ENCODE results near the gene MMP24. TPM values are rescaled to one million over a fixed set of nuclear protein-coding genes. Genes with fewer than 3 reads are reported as not detected.

Gene MMP24
- total RNA-seq, 1 experiment from 2014 or later = 23.0 TPM

DNA sequence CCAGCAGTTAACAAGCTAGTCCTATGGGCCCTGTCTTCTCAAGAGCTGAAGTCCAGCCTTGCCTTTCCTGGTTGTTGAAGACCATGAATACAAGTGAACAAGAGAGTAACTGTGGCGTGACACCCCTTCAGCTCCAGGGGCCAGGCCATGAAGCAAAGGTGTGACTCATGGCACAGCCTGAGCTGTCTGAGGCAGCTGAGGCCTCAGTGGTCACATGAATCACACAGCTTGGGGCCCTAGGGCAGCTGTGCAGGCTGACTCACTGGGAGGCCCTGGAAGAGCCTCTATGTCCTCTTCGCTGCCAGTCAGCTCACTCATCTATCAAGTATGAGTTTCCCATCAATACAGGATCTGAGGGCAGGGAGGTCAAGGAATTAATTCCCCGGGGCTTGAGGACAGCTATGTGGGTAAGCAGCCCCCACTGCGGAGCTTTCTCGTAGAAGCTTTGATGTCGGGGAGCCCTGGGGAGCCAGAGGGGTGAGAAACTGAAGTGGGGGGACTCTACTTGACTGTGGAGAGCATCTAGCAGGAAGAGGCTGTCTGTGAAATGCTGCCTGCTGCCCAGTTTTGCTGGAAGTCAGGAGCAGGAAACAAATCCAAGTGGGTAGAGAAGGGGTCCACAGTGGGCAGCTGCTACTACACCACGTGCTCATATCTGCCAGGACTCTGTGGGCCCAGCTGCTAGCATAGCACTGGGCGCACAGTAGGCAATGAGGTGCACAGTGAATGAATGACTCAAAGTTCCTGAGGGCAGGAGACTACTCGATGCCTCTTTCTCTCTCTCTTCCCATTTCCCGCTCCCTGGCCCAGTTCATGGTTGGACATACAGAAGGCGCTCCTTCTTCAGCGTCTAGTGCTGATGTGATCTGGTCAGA, 79.4 kb downstream of the MMP24 start:
- TF ChIP-seq, protein P1, sequence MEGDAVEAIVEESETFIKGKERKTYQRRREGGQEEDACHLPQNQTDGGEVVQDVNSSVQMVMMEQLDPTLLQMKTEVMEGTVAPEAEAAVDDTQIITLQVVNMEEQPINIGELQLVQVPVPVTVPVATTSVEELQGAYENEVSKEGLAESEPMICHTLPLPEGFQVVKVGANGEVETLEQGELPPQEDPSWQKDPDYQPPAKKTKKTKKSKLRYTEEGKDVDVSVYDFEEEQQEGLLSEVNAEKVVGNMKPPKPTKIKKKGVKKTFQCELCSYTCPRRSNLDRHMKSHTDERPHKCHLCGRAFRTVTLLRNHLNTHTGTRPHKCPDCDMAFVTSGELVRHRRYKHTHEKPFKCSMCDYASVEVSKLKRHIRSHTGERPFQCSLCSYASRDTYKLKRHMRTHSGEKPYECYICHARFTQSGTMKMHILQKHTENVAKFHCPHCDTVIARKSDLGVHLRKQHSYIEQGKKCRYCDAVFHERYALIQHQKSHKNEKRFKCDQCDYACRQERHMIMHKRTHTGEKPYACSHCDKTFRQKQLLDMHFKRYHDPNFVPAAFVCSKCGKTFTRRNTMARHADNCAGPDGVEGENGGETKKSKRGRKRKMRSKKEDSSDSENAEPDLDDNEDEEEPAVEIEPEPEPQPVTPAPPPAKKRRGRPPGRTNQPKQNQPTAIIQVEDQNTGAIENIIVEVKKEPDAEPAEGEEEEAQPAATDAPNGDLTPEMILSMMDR (conservative IDR thresholded peaks at IDR 0.05) = no peak
- Histone ChIP-seq H3K4ac (ENCODE audit: low read depth, low read length) (no peak overlapping the region), H3K9me3 (ENCODE audit: control insufficient read depth, low read depth, low read length) (no peaks in the 10 kb centered on the region), H3K79me2 (ENCODE audit: insufficient read depth, low read length) (no peaks in the 10 kb centered on the region), H4K8ac (replicated peaks; ENCODE audit: insufficient read length, low read depth, low read length) (no peak overlapping the region), H3K4me2 (ENCODE audit: insufficient read depth, insufficient read length, low read length) (no peak overlapping the region), H3K18ac (ENCODE audit: insufficient read length, low read depth, low read length) (no peak overlapping the region), H2AFZ (ENCODE audit: low read length) (no peak overlapping the region), H2AK5ac (ENCODE audit: insufficient read length, low read length) (no peak overlapping the region), H2BK120ac (ENCODE audit: low read depth, low read length, poor library complexity, severe bottlenecking) (no peak overlapping the region), H4K20me1 (ENCODE audit: control insufficient read depth, insufficient read depth, insufficient read length) (no peaks in the 10 kb centered on the region), H2BK12ac (ENCODE audit: insufficient read length, low read depth, low read length) (no peak overlapping the region), H2BK20ac (ENCODE audit: low read depth, low read length, poor library complexity, severe bottlenecking) (no peak overlapping the region), H3K14ac (ENCODE audit: insufficient read depth, low read length) (no peak overlapping the region), H3K27me3 (ENCODE audit: insufficient read depth, low read length) (no peaks in the 10 kb centered on the region), H3K79me1 (ENCODE audit: insufficient read depth, low read depth, low read length, poor library complexity, severe bottlenecking) (no peaks in the 10 kb centered on the region), H3T11ph (ENCODE audit: low read length) (no peak overlapping the region), H3K27ac (ENCODE audit: insufficient read length, low read depth, low read length) (no peak overlapping the region), H3K4me1 (ENCODE audit: insufficient read depth, low read length) (peaks cover 3% of the 10 kb centered on the region; the same call in 1 of the 2 replicates), H4K5ac (ENCODE audit: insufficient read length, low read depth, low read length) (no peak overlapping the region), H2BK5ac (ENCODE audit: insufficient read length, low read length) (no peak overlapping the region), H2BK15ac (ENCODE audit: low read depth, low read length) (no peak overlapping the region), H4K91ac (ENCODE audit: insufficient read length, low read depth, low read length) (no peak overlapping the region), H3K56ac (ENCODE audit: insufficient read length, low read depth, low read length) (no peak overlapping the region), H3K9ac (ENCODE audit: extremely low read depth, insufficient read length, low read length) (no peak overlapping the region), H3K23ac (ENCODE audit: insufficient read length, low read depth, low read length) (no peak overlapping the region), H3K23me2 (ENCODE audit: insufficient read length, low read depth, low read length, poor library complexity, severe bottlenecking) (peaks cover 4% of the 10 kb centered on the region)
- Mint-ChIP-seq H3K27ac (peak overlapping the region in 2 of 3 experiments; percentile 24 to 44; a peak in 1 of 7 replicates), H3K9me3 (no peaks in the 10 kb centered on the region), H3K36me3 (ENCODE audit: insufficient read depth in 1 of 3, low read depth in 3 of 3) (peaks cover 0 to 6% (median 2%) of the 10 kb centered on the region in 3 experiments; a peak in 4 of 7 replicates), H3K4me3 (no peak overlapping the region), H3K27me3 (ENCODE audit: low read depth) (no peaks in the 10 kb centered on the region), H3K4me1 (peaks cover 14 to 17% of the 10 kb centered on the region in 2 experiments)
- WGBS (ENCODE audit: extremely low coverage, insufficient read length, low lambda C conversion rate) = no CpG with 5 or more reads among the region's 12 CpGs
- DNase-seq = no peak
